Omental fat pad (tissue), 4 donors: ENCODE results near the gene NKX2-1. TPM values are rescaled to one million over a fixed set of nuclear protein-coding genes. Genes with fewer than 3 reads are reported as not detected.

Source experiments
- ATAC-seq: fragments of 150-250 bp; one replicate; pipeline ENCODE4 v1.9.1; 2016; ENCODE audit warnings: mild to moderate bottlenecking, moderate library complexity; ENCODE audit not compliant: low FRiP score
- DNase-seq: peaks from one replicate; pipeline ENCODE4 v3.0.0-alpha.2; 2019; ENCODE audit warnings: low spot score
- CTCF ChIP-seq, 3 donors: fragments of 450-650 bp; IDR thresholded peaks; one replicate each; pipeline ENCODE4 v1.5.1; 2016 to 2017; ENCODE audit warnings: antibody characterized with exemption in 3 of 3, mild to moderate bottlenecking in 3 of 3, moderate library complexity in 2 of 3
- total RNA-seq, 4 donors: library from RNA; depleted of rRNA; stranded (reverse); fragments of >200 nt; gene quantifications; one replicate each; pipeline ENCODE4 v1.1.0, GENCODE V29; 2016

NKX2-1 gene
- total RNA-seq, 4 donors from 2014 or later = not detected

- no peak for DNase-seq
- no peak for ATAC-seq
- TF ChIP-seq CTCF (IDR thresholded peaks at IDR 0.05) = no peak
These were observed 17.2 kb downstream of the NKX2-1 start for GRCh38 chr14:36502558-36503508.

GRCh38 chr14:36498938-36499337 lies 21.1 kb downstream of the NKX2-1 start:
- TF ChIP-seq CTCF (IDR thresholded peaks at IDR 0.05) = no peak
- ATAC-seq (no peak), DNase-seq (no peak)

- no peak for TF ChIP-seq CTCF (IDR thresholded peaks at IDR 0.05)
- ATAC-seq (no peak), DNase-seq (no peak)
These were observed 23.7 kb downstream of the NKX2-1 start for GRCh38 chr14:36496346-36496745.

GRCh38 chr14:36495666-36496065 lies 24.4 kb downstream of the NKX2-1 start:
- ATAC-seq = no peak
- no peak for TF ChIP-seq CTCF (IDR thresholded peaks at IDR 0.05)

GRCh38 chr14:36493761-36494160 lies 26.3 kb downstream of the NKX2-1 start:
- ATAC-seq = no peak
- TF ChIP-seq CTCF (IDR thresholded peaks at IDR 0.05) = no peak
- no peak for DNase-seq

More at GRCh38 chr14:36495666-36496065, 24.4 kb downstream of the NKX2-1 start:
- no peak for DNase-seq

- ATAC-seq = no peak
- DNase-seq = no peak
- no peak for TF ChIP-seq CTCF (IDR thresholded peaks at IDR 0.05)
These were observed 34.3 kb downstream of the NKX2-1 start for GRCh38 chr14:36485773-36486172.

- ATAC-seq = no peak
- DNase-seq = no peak
- TF ChIP-seq CTCF (IDR thresholded peaks at IDR 0.05) = no peak
These were observed 40.7 kb downstream of the NKX2-1 start for GRCh38 chr14:36479344-36479743.
